Activated CD8-positive, alpha-beta memory T cell treated with anti-CD3 and anti-CD28 coated beads for 48 hours (primary cell): Measurements from ENCODE around the gene TYMS.
A peak's percentile ranks its signal among the peaks of the same experiment; 100 is the strongest.

Experiments
- DNase-seq, 3 experiments: peaks; one replicate each; pipeline ENCODE4 v3.0.0-alpha.2; 2020; ENCODE audit warnings: low read depth in 2 of 3, low spot score in 2 of 3

TYMS gene

GRCh38 chr18:644395-645004, 13.0 kb upstream of the TYMS start:
- no peak for DNase-seq

- DNase-seq = no peak
These were observed 10.1 kb upstream of the TYMS start for GRCh38 chr18:647304-647703.

GRCh38 chr18:649341-649740, 8.1 kb upstream of the TYMS start:
- DNase-seq = no peak

GRCh38 chr18:650428-650858, 7.0 kb upstream of the TYMS start:
- no peak for DNase-seq

- no peak for DNase-seq
These were observed 5.3 kb upstream of the TYMS start for GRCh38 chr18:652131-652530.

GRCh38 chr18:653512-653911, 3.9 kb upstream of the TYMS start:
- no peak for DNase-seq

GRCh38 chr18:654601-655000, 2.9 kb upstream of the TYMS start:
- no peak for DNase-seq

GRCh38 chr18:655445-655844, 2.0 kb upstream of the TYMS start:
- DNase-seq = no peak

- peak; percentile 48 to 59 (median 51) for DNase-seq
These were observed 821 bp downstream of the TYMS start for GRCh38 chr18:658001-658946.

GRCh38 chr18:658947-659533, 1.6 kb downstream of the TYMS start:
- DNase-seq = no peak

GRCh38 chr18:659597-659996, 2.1 kb downstream of the TYMS start:
- DNase-seq = no peak

- DNase-seq = no peak
These were observed 4.7 kb downstream of the TYMS start for GRCh38 chr18:662197-662596.

- no peak for DNase-seq
These were observed 8.7 kb downstream of the TYMS start for GRCh38 chr18:666177-666576.

GRCh38 chr18:666628-667027, 9.2 kb downstream of the TYMS start:
- DNase-seq = no peak

- no peak for DNase-seq
These were observed 10.8 kb downstream of the TYMS start for GRCh38 chr18:668260-668659.

GRCh38 chr18:669077-669476, 11.6 kb downstream of the TYMS start:
- DNase-seq = no peak

GRCh38 chr18:670522-670921, 13.1 kb downstream of the TYMS start:
- no peak for DNase-seq

GRCh38 chr18:671405-671804, 14.0 kb downstream of the TYMS start:
- no peak for DNase-seq

- DNase-seq = no peak
These were observed 15.9 kb downstream of the TYMS start for GRCh38 chr18:673317-673716.

GRCh38 chr18:673769-674168, 16.3 kb downstream of the TYMS start:
- DNase-seq = no peak

- DNase-seq = no peak
These were observed 17.9 kb downstream of the TYMS start for GRCh38 chr18:675307-675706.

GRCh38 chr18:676069-676468, 18.6 kb downstream of the TYMS start:
- DNase-seq = no peak
